Smooth muscle cell of bladder (primary cell): ENCODE data around the gene TRMU. TPM values are rescaled to one million over a fixed set of nuclear protein-coding genes. Genes with fewer than 3 reads are reported as not detected.

Experiments used
- total RNA-seq: library from RNA; depleted of rRNA; stranded (reverse); fragments of >200 nt; gene quantifications from 2 replicates; pipeline ENCODE4 v1.2.3, GENCODE V29; 2014

TRMU gene, protein sequence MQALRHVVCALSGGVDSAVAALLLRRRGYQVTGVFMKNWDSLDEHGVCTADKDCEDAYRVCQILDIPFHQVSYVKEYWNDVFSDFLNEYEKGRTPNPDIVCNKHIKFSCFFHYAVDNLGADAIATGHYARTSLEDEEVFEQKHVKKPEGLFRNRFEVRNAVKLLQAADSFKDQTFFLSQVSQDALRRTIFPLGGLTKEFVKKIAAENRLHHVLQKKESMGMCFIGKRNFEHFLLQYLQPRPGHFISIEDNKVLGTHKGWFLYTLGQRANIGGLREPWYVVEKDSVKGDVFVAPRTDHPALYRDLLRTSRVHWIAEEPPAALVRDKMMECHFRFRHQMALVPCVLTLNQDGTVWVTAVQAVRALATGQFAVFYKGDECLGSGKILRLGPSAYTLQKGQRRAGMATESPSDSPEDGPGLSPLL
- total RNA-seq: 26.5 and 30.6 TPM in 2 replicates

DNA sequence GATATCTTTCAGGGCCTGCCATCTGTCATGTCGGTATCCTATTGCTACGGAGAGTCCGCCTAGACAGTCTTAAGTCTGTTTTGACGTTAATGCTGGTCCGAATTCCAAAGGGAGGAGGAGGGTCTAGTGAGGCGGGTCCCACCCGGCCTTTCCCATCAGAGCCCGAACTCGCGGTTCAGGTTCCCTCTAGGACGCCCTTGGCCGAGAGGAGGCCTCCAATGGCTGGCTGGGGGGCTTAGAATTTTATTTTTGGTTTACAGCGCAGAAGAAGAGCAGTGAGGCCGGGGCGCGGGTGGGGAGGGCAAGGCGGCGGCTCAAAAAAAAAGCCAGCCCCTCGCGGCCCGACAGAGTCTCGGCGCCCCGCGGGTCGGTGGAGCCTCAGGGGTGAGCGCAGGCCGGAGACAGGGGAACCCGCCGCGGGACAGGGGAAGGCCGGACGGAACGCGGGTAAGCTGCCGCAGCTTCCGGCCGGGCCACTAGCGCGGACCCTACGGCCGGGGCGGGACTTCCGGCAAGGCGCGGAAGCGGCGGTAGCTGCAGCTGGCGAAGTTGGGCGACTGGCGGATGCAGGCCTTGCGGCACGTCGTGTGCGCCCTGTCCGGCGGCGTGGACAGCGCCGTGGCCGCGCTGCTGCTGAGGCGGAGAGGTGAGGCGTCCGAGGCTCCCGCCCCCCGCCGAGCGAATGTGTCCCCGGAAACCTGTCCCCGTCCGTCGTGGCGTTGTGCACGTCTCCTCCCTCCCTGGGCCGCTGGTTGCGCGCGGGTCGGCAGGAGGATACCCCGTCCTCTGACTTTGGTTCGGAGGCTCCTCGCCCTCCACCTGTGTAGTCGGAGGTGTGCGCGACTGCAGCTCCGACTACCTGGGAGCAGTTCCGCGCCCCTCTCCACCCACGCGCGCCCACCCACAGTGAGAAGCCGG is at the start of gene TRMU:
TRMU (plus strand) TSS at position 514 of the 918 bp plus-strand sequence; CDS start at position 565, 51 bp downstream.

DNA sequence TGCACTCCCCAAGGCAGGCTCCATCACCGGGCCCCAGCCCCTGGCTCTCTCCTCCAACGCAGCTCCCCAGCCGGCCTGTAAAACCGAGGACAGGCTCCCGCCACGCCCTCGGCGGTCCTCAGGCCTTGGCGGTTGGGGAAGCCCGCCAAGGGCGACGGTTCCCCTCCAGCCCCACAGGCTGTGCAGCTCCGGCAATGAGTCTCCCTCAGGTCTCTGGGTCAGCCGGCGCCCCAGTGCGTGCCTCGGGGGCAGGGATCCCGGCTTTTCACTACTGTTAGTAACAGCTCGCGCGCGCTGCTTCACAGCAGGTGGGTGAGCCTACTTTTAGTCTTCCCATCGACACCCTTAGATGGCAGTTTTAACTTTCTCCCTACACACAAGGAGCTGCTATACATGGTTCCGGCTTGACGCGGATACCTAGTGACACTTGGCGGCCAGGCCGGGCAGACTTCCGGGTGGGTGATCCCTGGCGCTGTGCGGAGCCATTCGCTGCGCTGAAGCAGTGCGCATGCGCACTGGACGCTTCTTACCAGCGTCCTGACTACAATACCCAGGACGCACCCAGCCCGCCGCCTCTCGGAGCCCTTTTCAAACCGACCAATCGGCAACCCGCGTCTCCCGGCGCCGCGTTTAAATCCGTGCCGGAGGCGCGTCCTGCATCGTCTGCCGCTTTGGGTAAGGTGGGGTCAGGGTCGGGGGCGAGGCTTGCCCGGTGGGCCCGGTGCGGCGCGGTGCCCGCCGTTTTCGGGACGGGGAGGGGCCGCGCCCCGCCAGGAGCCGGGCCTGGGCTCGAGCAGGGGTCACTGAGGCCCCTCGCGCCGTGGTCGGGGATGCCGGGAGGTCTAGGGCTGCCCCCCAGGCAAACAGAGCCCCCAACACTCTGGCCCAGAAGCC is 39.0 kb upstream of the TRMU start, which contains the start of gene GTSE1:
GTSE1 (plus strand) TSS at position 614 of the 894 bp plus-strand sequence. CDS start 531 bp downstream, outside the sequence.

Other genes with a start within 250 kb of the TRMU start
- 10.8 and 15.5 TPM in 2 replicates for gene PPARA, start 185.2 kb upstream of the TRMU start, total RNA-seq
- 9.7 and 10.4 TPM in 2 replicates for gene CDPF1, start 85.4 kb upstream of the TRMU start, total RNA-seq
- under 0.01 TPM in 2 replicates for gene PKDREJ, start 72.4 kb upstream of the TRMU start, total RNA-seq
- gene TTC38, start 67.7 kb upstream of the TRMU start, total RNA-seq: 20.3 and 21.1 TPM in 2 replicates
- 0.57 and 0.65 TPM in 2 replicates for gene GTSE1, start 38.8 kb upstream of the TRMU start, total RNA-seq
- 0.14 and 0.65 TPM in 2 replicates for gene CELSR1, start 201.9 kb downstream of the TRMU start, total RNA-seq